A673 (cell line): Measurements from ENCODE around the gene CELSR3.

ENCODE experiments used
- CTCF ChIP-seq: fragments of 300-800, 200-600 bp; sonication (generic); conservative IDR thresholded peaks from 2 replicates; pipeline ENCODE4 v1.5.1; 2017; ENCODE audit warnings: low read depth, mild to moderate bottlenecking, antibody characterized with exemption, low read length, moderate library complexity, mixed read lengths
- EZH2 ChIP-seq: fragments of 200-600 bp; sonication (generic); IDR thresholded peaks from 2 replicates; pipeline ENCODE4 v1.6.1; 2017; ENCODE audit warnings: borderline replicate concordance, low read depth, mild to moderate bottlenecking, mixed read lengths, antibody characterized with exemption, low read length; ENCODE audit not compliant: poor library complexity, severe bottlenecking

GRCh38 chr3:48656061-48656840 lies 6.4 kb downstream of the CELSR3 start:
- TF ChIP-seq EZH2 (no peak), CTCF (peak; percentile 39)
